ENCODE data around the gene RGR.
A peak's percentile ranks its signal among the peaks of the same experiment; 100 is the strongest.

The RGR gene

DNA sequence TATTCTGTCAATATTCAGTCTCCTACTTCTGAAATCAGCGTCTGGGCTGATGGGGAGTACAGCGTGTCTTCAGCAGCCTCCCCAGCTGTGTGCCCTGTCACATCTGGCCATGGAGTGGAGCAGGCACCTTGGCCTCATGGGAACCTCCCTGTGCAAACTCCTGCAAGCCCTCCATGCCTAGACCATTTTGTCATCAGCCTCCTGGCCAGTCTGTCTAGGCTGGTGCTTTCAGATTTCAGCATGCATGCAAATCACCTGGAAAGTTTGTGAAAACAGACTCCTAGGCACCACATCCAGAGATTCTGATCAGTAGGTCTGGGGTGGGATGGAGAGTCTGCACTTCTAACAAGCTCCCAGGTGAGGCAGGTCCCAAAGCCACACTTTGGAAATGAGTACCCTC is 57.4 kb downstream of the RGR start:
- no peak for DNase-seq

DNA sequence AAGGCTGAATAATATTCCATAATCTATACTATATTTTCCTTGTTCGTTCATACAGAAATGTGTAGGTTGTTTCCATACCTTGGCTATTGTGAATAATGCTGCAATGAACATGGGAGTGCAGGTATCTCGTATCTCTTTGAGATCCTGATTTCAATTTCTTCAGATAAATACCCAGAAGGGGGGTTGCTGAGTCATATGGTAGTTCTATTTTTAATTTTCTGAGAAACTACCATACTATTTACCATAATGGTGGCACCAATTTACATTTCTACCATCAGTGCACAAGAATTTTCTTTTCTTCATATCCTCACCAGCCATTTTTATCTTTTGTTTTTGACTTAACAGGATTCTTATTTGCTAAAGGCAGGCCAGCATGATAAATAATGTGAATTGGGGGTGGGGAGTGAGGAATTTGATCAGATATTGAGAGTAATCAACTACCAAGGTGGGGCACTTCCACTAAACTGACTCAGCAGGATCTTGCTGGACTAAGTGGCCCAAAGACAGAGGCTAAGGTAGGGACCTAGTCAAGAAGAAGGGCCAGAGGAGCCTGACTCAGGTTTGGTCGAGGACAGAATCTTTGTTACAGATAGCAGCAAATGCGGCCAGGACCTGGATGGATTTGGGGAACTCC is 62.0 kb downstream of the RGR start:
- no peak for DNase-seq

DNA sequence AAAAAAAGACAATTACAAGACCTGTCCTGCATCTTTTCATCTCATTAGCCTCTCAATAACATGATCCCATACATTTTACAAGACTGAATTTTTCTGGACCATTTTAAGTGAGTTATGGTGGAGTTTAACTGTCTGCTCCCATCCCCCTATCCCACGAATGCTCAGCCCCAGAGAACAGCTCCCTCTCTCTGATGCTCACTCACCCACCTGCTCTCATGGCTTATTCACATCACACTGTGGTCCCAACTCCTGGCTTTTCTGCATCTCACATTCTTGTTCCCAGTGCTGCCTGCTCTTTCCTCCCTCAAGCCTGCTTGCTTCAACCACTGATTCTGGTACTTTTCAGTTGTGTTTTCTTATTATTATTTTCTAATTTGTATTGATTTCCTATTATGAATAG is 63.2 kb downstream of the RGR start:
- no peak for DNase-seq

DNA sequence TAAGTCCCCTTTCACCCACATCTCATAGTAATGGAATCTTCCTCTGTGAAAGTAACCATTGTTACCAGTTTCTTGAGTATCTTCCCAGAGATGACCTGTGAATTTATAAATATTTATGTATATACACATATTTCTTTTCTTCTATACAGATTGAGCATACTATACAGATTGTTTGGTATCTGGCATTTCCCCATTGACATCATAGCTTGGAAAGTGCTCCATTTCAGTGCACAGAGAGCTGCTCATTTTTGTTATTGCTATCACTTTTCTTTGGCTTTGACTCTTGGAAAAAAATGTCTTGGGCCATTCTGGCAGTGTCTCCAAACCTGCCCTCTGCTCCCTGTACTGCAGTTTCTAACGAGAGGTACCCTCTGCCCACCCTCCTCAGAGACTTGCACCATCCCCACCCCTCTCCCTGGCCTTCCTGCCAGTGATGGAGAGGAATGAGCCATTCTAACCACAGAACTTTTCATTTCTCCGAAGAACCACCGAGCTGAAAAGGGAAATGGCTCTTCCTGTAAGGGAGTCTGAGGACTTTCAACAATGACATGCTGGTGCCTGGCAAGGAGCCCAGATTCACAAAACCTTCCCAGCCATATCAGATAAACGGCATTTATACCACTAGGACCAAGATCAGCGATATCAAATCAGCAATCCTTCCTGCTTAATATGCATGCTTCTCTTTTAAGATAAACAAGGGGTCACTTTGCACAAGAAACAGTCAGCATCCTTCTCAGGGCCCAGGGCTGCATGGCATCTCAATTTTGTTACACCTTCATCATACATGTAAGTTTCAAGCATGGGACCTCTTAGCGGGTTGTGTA is 63.8 kb downstream of the RGR start:
- DNase-seq, result peak; percentile 17
